NCI-H1436 (cell line): ENCODE measurements around the gene WDR53.
"Not testable (repeated sequence)": the region's sequence is repeated elsewhere in the genome, so short reads cannot be mapped to it uniquely, and the experiment has no call there.

Experiments used
- DNase-seq: peaks from one replicate; lab custom pipeline; 2025; lab: John Stamatoyannopoulos, UW

The WDR53 gene

DNA sequence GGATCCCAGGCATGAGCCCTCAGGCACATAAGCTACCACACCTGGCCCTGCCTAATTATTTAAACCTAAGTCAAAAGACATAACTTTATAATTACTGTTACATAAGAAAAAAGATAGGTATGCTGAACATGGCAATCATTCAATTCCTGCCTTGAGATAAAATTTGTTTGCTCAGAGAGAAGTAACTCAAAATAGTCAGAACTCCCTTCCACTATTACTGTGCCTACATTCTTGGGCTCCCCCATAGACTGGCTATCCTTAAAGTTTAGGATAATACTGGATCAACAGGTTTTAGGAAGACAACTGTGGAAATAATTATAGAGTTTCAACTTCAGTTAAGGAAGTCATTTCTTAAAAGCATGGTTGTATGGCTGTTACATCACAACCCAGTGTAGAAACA, 9.9 kb downstream of the WDR53 start:
- DNase-seq = no peak

DNA sequence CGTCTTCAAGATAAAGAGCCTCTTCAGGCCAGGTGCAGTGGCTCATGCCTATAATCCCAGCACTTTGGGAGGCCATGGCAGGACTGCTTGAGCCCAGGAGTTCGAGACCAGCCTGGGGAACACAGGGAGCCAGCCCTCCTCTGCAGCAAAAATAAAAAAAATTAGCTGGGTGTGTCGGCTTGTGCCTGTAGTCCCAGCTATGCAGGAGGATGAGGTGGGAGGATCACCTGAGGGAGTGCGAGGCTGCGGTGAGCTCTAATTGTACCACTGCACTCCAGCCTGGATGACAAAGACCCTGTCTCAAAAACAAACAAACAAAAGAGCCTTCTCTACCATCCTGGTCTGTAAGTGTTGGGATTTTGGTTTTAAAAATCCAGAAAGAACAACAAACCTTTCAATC, 11.1 kb downstream of the WDR53 start:
- DNase-seq = no peak

DNA sequence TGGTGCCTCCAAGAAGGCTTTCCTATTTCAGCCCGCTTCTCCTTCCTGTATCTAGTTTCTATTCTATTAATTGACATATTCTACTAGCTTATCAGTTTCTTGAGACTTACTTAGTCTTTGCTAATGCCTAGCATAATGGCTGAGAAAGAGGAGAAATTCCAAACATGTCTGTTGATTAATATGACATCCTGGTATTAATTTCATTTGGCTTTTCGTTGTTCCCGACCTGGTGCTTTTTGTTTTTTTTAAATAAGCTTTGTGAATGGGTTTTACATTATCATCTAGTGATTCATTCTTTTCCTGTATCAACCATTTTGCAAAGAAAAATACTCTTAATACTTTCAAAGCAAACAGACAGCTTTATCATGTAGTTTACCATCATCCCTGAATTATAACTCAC, 13.1 kb downstream of the WDR53 start:
- DNase-seq = no peak

DNA sequence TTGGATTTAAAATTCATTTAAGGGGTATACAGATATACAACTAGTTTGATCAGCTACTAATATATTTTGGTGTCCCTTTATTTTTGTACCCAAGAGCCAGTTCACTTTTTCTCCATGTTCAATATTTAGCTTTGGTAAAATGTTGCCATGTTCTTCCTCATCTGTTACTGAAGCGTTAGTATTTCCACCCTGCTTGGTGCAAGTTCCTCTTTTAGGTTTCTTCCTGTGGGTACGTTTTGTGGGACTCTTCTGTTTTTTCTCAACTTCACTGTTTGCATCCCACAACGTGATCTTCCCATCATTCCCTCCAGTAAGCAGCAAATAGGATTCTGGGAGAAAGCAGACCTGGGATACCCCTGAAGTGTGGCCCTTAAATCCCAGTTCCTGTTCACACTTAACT, 14.1 kb downstream of the WDR53 start:
- no peak for DNase-seq

DNA sequence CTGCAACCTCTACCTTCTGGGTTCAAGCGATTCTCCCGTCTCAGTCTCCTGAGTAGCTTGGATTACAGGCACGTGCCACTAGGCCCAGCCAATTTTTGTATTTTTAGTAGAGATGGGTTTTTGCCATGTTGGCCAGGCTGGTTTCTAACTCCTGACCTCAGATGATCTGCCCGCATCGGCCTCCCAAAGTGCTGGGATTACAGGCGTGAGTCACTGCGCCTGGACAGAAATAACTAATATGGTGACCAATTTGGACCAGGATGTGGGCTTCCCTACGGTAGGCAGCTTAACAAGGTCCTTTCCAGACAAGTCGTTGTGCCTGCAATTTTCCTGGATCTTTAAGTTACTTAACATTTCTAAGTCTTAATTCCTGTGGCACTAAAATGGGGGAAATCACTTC, 14.8 kb downstream of the WDR53 start:
- no peak for DNase-seq

DNA sequence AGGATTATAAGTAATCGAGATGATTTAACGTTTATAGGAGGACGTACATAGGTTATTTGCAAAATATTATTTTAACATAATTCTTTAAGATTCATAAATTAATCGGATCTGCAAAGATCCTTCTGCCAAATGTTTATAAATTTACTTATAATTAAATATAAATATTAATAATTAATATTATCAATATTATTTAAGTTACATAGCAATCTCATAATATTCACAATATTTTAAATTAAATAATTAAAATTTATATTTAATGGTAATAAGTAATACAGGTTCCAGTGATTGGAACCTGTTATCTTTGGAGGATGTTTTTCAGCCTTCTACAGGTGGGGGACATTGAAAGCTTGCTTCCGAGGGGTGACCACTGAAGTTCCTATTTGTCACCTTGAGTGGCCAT, 16.1 kb downstream of the WDR53 start:
- no peak for DNase-seq

DNA sequence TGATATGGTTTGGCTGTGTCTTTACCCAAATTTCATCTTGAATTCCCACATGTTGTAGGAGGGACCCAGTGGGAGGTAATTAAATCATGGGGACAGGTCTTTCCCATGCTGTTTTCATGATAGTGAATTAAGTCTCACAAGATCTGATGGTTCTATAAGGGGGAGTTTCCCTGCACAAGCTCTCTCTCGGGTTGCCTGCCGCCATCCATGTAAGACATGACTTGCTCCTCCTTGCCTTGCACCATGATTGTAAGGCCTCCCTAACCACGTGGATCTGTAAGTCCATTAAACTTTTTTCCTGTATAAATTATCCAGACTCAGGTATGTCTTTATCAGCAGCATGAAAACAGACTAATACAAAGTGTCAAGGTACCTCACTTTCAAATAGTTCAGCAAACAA, 18.2 kb downstream of the WDR53 start:
- not testable (repeated sequence) for DNase-seq

DNA sequence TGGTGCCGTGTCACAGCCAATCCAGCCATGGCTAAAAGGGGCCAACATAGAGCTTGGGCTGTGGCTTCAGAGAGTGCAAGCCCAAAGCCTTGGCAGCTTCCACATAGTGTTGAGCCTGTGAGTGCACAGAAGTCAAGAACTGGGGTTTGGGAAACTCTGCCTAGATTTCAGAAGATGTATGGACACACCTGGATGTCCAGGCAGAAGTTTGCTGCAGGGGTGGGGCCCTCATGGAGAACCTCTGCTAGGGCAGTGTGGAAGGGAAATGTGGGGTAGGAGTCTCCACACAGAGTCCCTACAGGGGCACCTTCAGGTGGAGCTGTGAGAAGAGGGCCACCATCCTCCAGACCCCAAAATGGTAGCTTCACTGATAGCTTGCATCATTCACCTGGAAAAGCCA, 19.0 kb downstream of the WDR53 start:
- DNase-seq = not testable (repeated sequence)

DNA sequence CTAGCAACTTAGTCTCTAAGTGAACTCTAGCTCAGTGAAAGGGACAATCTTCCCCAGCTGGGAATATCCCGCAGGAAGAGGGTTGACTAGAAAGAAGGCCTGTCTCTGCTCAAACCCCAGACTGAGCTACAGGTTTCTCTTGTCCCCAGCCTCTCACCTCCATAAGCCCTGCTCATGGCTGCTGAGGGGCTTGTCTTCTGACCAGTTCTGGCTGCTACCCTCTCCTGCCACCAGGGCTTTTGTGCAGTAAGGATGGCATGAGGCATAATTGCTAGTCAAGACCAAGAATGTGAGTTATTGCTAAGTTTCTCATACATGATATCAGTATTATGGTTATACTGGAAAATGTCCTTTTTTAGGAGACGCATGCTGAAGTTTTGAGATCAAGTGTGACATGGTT, 21.3 kb downstream of the WDR53 start:
- DNase-seq = no peak

DNA sequence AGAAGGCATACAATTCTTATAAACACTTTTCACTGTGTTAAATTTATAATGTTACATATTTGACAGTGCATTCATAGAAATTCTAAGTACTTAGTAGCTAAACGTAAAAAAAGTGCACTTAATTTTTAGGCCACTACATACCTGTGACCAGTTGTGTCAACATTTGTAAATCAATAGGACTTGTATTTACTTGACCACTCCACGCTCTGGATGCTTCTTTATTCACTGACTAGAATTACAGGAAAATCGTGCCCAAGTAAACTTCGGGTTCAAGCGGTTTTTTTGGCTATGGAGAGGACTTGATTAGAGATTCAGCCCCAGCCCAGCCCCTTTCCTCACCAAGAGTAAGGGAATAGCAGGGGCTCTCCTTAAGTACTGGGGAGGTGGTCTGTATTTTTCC, 21.8 kb downstream of the WDR53 start:
- no peak for DNase-seq

DNA sequence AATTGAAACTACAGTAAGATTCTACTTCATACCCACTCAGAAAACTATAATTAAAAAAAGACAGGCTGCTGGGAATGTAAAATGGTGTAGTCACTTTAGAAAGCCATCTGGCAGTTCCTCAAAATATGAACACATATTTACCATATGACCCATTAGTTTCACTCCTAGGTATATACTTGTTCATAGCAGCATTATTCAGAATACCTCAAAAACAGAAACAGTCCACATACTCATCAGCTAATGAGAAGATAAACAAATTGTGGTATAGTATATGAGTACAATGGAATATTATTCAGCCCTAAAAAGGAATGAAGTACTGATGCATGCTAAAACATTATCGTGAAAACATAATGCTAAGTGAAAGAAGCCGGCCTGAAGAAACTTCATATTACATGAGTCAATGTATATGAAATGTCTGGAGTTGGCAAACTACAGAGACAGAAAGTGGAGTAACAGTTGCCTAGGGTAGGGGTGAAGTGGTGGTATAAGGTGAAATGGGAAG, 23.8 kb downstream of the WDR53 start:
- no peak for DNase-seq

DNA sequence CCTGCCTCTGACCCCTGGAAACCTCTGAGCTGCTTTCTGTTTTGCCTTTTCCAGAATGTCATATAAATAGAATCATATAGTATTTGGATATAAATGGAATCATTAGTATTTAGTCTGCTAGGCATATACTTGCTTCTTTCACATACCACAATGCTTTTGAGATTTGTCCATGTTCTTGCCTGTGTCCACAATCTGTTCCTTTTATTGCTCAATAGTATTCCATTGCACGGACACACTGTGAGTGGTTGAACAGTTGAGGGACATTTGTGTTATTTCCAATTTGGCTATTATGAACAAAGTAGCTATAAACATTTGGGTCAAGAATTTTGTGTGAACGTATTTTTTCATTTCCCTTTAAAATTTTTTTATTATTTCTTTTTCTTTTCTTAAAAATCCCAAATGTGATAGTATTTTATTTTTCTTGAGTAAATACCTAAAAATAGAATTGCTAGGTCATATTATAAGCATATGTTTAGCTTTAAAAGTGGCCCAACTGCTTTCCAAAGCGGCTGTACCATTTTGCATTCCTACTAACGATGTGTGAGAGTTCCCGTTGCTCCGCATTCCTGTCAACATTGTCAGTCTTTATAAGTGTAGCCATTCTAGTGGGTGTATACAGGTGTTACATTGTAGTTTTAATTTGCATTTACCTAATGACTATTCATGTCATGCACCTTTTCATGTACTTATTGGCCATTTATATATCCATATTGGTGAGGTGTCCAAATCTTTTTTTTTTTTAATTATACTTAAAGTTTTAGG, 26.5 kb downstream of the WDR53 start:
- DNase-seq = no peak

DNA sequence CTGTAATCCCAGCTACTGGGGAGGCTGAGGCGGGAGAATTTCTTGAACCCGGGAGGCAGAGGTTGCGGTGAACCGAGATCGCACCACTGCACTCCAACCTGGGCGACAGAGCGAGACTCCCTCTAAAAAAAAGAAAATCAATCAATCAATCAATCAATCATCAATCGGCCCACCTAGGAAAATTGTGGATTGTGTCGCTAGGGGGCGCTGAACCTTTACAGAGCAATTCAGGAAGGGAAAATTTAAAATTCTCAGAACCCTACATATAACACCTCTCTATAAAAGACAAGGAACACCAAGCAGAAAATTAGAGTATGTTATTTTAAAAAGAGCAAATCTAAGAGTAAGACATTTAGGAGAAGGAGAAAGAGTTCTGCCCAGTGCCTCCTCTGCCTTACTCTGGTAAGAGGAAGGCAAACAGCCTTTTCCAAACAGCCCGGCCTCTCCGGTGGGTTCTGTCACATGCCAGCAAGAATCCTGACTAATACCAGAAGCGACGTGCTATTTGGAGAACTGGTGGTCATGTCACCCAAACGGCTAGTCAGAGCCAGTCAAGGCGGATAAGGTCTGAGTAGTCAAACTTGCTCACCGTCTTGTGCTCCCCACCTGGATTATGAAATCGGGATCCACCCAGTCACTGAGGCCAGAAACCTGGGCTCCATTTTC, 30.9 kb downstream of the WDR53 start:
- no peak for DNase-seq

DNA sequence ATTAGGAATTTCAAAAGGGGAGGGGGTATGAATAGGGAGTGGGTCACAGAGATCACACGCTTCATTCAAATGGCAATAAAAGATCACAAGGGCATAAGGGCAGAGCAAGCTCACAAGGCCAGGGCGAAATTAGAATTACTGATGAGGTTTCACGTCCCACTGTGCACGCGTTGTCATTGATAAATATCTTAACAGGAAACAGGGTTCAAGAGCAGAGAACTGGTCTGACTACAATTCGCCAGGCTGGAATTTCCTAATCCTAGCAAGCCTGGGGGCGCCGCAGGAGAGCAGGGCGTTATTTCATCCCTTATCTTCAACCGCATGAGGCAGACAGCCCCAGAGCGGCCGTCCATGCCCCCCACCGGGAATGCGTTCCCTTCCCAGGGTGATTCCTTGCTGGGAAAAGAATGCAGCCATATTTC, 35.1 kb downstream of the WDR53 start:
- no peak for DNase-seq

DNA sequence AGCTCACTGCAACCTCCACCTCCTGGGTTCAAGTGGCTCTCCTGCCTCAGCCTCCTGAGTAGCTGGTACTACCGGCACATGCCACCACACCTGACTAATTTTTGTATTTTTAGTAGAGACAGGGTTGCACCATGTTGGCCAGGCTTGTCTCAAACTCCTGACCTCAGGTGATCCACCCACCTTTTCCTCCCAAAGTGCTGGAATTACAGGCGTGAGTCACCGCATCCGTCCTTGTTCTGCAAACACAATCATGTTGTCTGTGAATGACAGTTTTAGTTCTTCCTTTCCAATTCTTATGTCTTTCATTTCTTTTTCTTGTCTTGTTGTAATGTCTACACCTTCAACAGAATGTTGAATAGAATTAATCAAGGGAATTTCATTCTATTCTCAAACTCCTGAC, 36.9 kb downstream of the WDR53 start:
- no peak for DNase-seq

DNA sequence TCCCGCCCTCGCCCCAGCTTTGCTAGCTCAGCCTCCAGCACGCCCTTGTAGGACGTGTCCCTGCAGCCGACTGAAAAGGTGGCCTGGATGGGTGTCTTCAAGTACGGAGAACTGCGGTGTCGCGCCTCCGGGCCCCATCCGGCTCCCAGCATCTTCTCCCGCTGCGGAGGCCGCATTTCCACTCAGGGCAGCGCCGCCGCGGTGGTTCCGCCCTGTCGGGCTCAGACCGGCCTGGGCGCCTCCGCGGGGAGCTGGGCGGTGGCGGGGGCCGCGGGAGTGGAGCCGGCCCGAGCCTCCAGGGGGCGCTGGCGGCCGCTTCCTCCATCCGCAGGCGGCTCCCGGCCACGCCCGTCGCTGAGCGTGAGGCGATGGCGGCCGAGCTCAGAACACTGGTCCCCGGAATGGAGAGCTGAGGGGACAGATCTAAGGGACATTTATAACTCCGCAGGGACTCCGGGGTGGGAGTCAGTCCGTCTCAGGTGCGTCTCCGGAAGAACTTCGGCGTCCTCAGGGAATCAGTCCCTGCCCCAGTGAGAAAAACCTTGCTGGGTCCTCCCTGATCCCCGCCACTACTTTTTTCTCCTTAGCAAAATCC, 39.6 kb downstream of the WDR53 start:
- DNase-seq = peak; percentile 79

DNA sequence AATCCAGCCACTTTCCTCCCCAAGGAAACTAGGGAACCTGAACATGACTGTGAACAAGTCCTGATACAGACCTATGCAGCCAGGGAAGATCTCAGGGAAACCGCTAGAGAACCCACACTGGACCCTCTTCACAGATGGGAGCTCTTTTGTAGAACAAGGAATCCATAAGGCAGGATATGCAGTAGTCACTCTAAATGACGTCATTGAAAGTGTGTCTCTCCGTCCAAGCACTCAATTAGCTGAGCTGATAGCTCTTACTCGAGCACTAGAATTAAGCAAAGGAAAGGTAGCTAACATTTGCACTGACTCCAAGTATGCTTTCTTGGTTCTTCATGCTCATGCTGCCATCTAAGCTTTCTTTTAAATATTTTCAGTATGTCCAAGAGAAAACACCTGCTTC, 43.2 kb downstream of the WDR53 start:
- no peak for DNase-seq

DNA sequence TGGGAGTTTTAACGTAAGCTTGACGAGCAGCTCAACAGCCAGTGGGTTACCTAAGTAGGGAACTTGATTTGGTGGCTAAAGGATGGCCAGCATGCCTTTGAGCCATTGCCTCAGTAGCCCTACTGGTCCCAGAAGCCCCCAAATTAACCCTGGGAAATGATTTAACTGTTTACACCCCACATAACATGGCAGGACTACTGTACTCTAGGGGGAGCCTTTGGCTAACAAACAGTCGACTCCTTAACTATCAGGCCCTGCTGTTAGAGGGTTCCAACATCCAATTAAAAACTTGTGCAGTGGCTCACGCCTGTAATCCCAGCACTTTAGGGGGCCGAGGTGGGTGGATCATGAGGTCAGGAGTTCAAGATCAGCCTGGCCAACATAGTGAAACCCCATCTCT, 43.8 kb downstream of the WDR53 start:
- DNase-seq = no peak

DNA sequence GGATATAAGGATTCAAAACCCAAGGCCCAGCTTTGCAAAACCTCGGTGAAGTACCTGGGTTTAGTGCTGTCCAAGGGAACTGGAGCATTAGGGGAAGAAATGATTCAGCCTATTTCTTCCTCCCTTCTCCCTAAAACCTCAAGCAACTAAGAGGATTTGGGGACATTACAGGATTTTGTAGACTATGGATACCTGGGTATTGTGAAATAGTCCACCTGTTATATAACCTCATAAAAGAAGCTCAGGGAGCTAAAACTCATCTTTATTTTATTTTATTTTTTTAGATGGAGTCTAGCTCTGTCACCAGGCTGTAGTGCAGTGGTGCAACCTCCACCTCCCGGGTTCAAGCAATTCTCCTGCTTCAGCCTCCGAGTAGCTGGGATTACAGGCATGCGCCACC, 44.5 kb downstream of the WDR53 start:
- no peak for DNase-seq

DNA sequence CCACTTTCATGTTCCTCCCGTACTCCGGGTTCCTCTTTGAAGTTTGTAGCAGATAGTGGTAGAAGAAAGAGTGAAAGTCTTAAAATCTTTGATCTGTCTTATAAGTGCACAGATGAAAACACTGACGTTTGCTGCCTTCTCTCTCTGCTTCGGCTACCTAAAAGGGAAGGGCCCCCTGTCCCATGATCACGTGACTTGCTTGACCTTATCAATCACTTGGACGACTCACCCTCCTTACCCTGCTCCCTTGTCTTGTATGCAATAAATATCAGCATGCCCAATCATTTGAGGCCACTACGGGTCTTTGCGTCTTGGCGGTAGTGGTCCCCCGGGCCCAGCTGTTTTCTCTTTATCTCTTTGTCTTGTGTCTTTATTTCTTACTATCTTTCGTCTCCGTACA, 47.1 kb downstream of the WDR53 start:
- DNase-seq = not testable (repeated sequence)

DNA sequence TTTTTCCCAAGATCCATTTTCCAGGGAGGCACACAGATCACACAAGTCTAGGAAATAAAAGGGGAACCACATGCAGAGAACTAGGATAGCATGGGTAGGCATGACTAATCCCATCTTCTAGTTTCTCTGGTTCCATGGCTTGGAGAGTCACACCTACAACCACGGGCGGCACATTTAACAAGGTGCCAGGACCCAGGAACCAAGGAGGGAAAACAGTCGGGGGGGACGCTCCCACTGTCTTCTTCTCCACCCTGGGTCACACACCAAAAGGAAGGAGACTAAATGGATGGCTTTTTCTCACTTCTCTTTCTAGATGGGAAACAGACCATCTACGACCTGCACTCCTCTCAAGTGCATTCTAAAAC, 48.7 kb downstream of the WDR53 start:
- DNase-seq = no peak

DNA sequence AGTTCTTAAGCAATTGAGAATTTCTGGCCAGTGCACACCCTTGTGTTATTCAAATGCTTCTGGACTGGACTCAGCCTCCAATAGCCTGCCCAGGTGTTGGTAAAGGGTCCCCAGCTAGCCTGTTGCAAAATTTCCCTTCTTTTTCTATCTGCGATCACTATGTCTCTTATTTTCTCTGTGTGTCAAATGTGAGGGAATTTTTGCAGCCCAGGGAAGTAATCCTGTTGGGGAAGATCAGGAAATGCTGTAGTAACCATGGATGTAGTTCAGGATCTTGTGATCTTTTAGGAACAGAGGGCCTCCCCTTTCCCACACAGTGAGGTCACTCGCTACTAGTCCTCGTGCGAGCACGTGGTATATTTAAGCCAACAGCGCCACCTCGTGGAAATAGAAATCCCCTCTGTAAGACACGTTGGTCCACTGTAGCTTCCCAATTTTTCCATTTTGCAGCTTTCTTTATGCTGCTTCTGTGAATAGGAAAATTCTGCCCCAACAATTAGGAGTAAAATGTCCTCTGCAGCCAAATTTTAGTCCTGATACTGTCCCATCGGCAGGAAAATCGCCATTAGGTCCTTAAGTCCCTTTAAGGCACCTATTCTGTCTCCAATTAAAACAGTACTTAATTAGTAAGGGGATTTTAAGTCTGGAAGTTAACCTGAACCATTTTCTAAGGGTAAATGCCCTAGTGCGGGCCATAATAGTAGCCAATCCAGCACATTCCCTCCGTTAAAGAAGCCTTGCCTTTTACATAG, 49.2 kb downstream of the WDR53 start:
- peak; percentile 25 for DNase-seq

DNA sequence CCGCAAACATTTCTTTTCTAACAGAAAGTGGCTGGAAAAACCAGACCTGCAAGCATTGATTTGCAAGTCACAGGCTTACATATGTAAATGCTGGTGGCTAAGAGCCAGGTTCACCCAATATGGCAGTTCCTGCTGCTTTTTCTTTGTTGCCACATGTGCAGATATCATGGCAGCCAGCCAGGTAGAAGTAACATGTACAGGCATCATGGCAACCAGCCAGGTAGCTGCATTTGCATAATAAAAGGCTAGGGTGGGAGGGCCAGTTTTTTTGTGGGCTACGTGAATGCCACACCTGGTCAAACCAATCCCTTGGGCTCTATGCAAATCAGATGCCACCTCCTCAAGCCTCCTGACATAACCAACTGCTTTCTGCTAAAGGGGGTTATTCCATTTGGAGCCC, 50.4 kb downstream of the WDR53 start:
- peak; percentile 47 for DNase-seq
